ENCODE measurements around the gene UQCRFS1. TPM values are rescaled to one million over a fixed set of nuclear protein-coding genes. Genes with fewer than 3 reads are reported as not detected.

UQCRFS1 gene
- total RNA-seq, 1 donor from 2014 or later: 25.6 TPM

DNA sequence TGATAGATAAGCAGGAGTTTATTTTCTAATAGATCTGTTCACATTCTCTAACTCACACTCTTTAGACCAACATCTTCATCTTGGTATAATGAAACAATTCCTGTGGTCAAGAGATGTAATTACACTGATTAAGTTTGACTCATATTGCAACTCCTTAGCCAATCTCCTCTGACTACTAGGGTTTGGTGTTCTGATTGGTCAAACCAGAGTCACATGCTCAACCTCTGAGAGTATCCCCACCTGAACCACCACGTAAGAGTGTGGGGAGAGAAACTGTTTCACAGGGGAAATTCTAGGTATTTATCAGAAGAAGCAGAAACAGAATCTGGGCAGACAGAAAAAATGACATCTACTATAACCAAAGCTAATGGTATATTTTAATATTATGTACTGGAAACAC lies 42.4 kb downstream of the UQCRFS1 start:
- no peak for DNase-seq (ENCODE audit: extremely low spot score, unreplicated experiment)
- H3K27ac Mint-ChIP-seq (ENCODE audit: unreplicated experiment): no peak overlapping the region
- TF ChIP-seq, protein P1, sequence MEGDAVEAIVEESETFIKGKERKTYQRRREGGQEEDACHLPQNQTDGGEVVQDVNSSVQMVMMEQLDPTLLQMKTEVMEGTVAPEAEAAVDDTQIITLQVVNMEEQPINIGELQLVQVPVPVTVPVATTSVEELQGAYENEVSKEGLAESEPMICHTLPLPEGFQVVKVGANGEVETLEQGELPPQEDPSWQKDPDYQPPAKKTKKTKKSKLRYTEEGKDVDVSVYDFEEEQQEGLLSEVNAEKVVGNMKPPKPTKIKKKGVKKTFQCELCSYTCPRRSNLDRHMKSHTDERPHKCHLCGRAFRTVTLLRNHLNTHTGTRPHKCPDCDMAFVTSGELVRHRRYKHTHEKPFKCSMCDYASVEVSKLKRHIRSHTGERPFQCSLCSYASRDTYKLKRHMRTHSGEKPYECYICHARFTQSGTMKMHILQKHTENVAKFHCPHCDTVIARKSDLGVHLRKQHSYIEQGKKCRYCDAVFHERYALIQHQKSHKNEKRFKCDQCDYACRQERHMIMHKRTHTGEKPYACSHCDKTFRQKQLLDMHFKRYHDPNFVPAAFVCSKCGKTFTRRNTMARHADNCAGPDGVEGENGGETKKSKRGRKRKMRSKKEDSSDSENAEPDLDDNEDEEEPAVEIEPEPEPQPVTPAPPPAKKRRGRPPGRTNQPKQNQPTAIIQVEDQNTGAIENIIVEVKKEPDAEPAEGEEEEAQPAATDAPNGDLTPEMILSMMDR (IDR thresholded peaks at IDR 0.05): no peak
- H3K4me1 Mint-ChIP-seq (ENCODE audit: unreplicated experiment): no peaks in the 10 kb centered on the region
- peaks cover 25% of the 10 kb centered on the region for H3K9me3 Mint-ChIP-seq (ENCODE audit: unreplicated experiment)
- no peaks in the 10 kb centered on the region for H3K36me3 Mint-ChIP-seq (ENCODE audit: unreplicated experiment)
- H3K4me3 Mint-ChIP-seq (ENCODE audit: unreplicated experiment): no peak overlapping the region
- no peaks in the 10 kb centered on the region for H3K27me3 Mint-ChIP-seq (ENCODE audit: unreplicated experiment)

DNA sequence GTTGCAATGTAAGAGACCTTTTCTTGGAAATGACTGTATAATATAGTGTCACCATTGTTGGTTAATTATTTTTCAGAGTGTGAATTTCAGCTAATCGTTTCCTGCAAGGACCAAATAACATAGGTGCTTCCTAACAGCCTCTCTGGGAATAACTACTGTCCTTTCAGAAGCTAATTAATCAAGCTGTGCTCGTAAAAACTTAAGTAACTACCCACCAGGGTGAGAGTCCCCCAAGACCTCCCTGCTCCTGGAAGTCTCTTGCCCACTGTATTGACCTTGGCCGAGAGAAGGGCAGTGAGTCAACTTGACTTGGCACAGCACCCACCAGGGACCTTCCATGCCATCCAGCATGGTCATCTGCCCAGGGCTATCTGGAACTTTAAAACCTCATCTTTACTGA lies 50.3 kb downstream of the UQCRFS1 start:
- Mint-ChIP-seq H3K36me3 (ENCODE audit: unreplicated experiment) (no peaks in the 10 kb centered on the region), H3K27me3 (ENCODE audit: unreplicated experiment) (no peaks in the 10 kb centered on the region), H3K4me1 (ENCODE audit: unreplicated experiment) (no peaks in the 10 kb centered on the region), H3K4me3 (ENCODE audit: unreplicated experiment) (no peak overlapping the region), H3K27ac (ENCODE audit: unreplicated experiment) (no peak overlapping the region), H3K9me3 (ENCODE audit: unreplicated experiment) (peaks cover 2% of the 10 kb centered on the region)
- DNase-seq (ENCODE audit: extremely low spot score, unreplicated experiment): no peak
- TF ChIP-seq, protein P1 (IDR thresholded peaks at IDR 0.05): no peak

- Mint-ChIP-seq H3K9me3 (ENCODE audit: unreplicated experiment) (peaks cover 29% of the 10 kb centered on the region), H3K36me3 (ENCODE audit: unreplicated experiment) (no peaks in the 10 kb centered on the region), H3K4me1 (ENCODE audit: unreplicated experiment) (no peaks in the 10 kb centered on the region), H3K4me3 (ENCODE audit: unreplicated experiment) (no peak overlapping the region), H3K27ac (ENCODE audit: unreplicated experiment) (no peak overlapping the region), H3K27me3 (ENCODE audit: unreplicated experiment) (no peaks in the 10 kb centered on the region)
- DNase-seq (ENCODE audit: extremely low spot score, unreplicated experiment): no peak
- TF ChIP-seq, protein P1 (IDR thresholded peaks at IDR 0.05): no peak
Measured at GRCh38 chr19:29155683-29156082, 57.3 kb downstream of the UQCRFS1 start.
